ENCODE data around the gene PPP2R1B.
"Not testable (repeated sequence)": the region's sequence is repeated elsewhere in the genome, so short reads cannot be mapped to it uniquely, and the experiment has no call there.

PPP2R1B gene

DNA sequence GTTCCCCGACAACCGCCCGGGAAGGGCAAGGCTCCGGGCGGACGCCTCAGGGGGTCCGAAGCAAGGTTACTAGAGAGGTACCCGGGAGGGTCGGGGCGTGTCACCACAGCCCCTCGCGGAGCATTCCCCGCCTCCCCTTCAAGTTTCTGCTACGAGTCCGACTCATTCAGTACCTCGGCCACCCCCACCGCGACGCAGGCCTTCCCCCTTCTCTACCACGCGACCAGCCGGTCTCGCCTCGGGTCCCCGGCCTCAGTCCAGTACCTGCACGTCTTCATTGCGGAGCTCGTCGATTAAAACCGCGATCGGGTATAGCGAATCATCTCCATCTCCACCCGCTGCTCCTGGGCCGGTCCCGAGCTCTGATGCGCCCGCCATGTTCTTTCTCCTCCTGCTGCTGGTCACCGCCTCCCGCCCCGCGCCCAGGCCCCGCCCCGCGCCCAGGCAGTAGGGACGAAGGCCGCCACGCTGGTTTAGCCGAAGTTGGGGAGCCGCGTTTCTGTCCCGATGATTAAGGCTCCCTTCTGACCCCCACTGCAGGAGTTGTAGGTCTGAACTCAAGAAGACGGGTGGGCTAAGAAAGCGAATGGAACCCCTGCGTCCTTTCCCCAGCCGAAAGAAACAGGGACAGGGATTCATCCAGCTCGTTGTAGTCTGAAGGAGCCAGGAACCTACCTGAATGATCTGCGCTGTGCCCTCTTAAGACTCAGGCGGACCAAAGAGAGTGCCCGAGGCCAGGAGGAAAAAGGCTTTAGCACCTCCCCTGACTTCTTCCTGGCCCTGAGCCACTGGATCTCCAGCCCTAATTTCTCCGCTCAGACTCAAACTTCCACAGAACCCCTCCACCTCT is at the start of gene PPP2R1B:
PPP2R1B (minus strand) TSS at position 406 of the 850 bp plus-strand sequence; CDS start at position 378, 28 bp downstream.
- peak; percentile 76 for DNase-seq

DNA sequence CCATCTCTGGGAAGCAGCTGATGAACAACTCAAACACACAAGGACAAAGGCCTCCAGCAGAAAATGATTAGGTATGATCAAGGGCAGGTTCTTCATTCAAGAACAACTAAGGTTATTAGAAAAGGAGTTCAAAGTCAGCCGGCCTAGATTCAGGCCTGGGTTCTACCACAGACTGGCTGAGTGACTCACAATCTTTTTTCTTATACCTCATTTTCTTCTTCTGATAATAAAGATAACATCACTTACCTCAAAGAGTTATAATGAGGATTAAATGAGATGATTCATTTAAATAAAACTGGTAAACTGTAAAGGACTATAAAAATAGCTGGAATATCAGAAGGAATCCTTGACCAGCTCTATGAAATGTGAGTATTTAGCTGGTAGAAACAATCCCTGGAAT is 49.3 kb upstream of the PPP2R1B start:
- DNase-seq = no peak

GRCh38 chr11:111814557-111815320 is 48.5 kb upstream of the PPP2R1B start:
- DNase-seq = no peak

DNA sequence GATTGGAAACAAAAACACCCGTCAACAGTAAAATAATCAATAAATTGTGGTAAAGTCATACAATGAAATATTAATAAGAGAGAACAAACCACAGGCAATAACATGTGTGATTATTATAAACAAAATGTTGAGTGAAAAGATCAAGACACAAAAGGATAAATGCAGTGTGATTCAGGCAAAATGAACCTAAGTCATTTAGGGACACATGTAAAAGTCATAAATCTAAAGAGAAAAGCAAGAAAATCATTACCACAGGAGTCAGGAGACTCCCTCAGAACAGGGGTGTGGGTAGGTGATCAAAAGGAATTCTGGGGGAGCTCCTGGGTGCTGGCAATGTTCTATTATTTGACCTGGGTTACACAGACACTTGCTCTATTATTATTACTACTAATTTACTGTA is 47.9 kb upstream of the PPP2R1B start:
- DNase-seq = no peak

DNA sequence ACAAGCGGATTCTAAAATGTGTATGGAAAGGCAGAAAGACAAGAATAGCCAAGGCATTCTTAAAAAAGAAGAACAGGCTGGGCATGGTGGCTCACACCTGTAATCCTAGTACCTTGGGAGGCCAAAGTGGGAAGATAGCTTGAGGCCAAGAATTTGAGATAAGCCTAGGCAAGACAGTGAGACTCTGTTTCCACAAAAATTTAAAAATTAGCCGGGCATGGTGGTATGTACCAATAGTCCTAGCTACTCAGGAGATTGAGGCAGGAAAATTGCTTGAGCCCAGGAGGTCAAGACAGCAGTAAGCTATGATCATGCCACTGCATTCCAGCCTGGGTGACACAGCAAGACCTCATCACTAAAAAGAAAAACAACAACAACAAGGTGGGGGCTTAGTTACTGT is 46.0 kb upstream of the PPP2R1B start:
- DNase-seq = no peak

- no peak for DNase-seq
These were observed 45.3 kb upstream of the PPP2R1B start for GRCh38 chr11:111811445-111811844.

DNA sequence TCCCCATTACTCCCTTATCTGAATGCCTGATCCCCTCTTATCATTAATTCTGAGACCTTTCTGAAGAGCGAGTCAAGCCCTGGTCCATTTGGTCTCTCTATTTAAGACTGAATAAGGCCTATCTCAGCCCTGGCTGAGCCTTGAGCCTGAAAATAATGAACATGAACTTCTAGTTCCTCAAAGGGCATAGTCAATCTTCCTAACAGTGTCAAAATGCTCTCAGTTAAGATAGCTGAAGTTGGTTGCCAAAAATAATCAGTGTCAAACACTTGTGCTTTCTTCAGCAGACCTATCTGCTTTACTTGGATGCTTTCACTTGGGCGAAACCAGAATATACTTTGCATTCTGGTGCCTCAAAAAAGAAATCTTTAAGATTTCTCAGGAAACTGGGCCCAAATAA is 42.6 kb upstream of the PPP2R1B start:
- no peak for DNase-seq

DNA sequence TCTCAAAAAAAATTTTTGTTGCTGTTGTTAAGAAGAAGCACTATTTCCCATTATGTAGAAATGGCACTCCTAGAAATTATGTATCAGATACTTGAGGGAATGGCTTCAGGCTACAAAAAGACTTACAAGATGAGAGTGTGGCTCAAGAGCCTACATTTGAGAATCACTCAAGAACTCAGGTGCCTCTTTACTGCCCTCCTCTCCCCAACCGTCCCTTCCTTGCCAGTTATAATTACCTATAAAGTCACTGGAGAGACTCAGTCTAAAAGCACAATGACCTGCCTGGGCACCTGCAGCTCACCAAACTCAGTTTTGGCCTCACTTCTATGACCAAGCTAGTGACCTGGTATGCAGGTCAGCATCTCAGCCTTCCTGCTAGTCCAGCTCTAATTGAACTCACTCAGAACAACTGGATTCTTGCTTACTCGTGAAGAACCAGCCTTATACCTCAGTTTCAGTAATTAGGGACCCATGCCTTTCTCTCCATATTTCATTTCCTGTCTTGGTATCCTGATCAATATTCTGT is 41.9 kb upstream of the PPP2R1B start:
- no peak for DNase-seq

- DNase-seq = no peak
These were observed 40.9 kb upstream of the PPP2R1B start for GRCh38 chr11:111807076-111807475.

- DNase-seq = peak; percentile 36
These were observed 34.9 kb upstream of the PPP2R1B start for GRCh38 chr11:111801135-111801534.

DNA sequence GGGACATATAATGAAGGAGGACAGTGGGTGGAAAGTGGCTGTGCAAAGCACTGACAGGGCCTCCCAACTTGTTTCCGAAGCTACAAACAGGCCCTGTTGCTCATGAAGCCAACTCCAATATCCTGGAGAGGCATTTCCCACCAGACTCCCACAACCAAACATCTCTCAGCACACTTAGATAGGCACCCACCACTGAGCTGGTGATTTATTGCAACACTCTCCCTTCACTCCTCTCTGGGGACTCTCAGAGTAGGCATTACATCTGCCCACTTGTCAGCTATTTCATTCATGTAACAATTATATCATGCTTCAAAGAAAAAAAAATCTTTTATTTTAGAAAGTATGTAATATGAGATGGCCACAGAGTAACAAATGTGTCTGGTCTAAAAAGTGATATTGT is 32.1 kb upstream of the PPP2R1B start:
- DNase-seq = no peak

- DNase-seq = no peak
These were observed 31.0 kb upstream of the PPP2R1B start for GRCh38 chr11:111797145-111797581.

DNA sequence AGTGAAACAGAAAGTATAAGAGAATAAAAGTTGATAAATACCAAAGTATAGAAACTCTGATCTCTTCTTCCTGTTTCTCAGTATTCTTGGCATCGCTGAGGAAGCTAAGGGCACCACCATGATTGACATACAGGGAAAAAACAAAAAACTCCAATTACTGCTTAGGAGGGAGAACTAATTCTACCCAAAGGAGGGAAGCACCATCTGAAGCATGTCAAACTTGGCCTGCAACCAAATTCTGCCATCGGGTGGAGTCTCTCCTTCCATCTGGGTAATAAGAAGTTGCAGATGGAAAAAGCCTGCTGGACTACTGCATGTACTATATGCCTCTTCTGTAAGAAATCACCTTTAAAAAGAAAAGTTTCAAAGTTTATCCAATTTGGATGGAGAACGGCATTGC is 30.5 kb upstream of the PPP2R1B start:
- no peak for DNase-seq

GRCh38 chr11:111795334-111795985 is 29.3 kb upstream of the PPP2R1B start:
- no peak for DNase-seq

DNA sequence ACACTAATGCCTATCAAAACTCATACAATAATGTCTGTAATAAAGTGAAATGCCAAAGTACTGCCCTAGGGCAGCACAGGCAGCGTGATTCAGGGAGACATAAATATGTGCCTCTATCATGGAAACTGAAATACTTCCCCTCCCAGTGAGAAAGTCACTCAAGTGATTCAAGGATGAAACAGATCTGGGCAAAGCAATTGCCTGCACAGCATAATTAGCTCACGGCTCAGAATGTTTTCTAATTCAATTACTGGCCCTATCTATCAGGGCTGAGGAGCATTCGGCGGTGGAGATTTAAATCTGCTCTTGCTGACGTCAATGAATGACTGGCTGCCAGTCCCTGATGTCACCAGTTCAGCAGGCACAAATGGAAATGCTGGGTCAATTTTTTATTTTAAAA is 27.7 kb upstream of the PPP2R1B start:
- no peak for DNase-seq

DNA sequence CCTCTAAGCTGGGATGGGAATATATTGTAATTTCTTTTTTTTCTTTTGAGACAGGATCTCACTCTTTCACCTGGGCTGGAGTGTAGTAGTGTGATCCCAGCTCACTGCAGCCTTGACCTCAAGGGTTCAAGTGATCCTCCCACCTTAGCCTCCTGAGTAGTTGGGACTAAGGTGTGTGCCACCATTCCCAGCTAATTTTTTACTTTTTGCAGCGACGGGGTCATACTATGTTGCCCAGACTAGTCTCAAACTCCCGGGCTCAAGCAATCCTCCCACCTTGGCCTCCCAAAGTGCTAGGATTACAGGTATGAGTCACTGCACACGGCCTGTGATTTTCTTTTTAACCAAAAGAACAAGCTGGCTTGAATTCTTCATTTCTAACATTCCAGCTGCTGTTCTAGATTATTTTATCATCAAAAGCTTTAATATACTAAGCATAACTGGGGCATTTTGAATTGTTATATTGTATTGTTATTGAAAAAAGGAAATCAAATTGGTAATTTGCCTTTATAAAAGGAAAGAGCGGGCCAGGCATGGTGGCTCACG is 26.8 kb upstream of the PPP2R1B start:
- no peak for DNase-seq

DNA sequence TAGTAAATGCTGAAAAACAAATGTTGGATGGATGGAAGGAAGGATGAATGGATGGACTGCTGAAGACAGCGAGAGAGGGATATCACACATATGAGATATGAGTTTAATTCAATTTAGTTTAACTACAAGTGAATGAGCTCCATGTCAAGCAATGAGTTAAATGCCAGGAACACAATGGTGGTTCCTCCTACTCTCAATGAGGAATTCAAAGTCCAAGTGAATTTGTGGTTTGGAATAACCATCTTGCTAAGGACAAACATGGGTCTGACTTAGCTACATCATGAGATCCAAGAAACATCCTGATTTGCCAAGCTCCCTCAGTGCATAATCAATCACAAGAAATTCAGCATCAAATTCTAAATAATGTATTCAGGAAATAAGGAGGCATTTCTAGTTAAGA is 26.1 kb upstream of the PPP2R1B start:
- DNase-seq = no peak

GRCh38 chr11:111788464-111788863 is 22.3 kb upstream of the PPP2R1B start:
- no peak for DNase-seq

DNA sequence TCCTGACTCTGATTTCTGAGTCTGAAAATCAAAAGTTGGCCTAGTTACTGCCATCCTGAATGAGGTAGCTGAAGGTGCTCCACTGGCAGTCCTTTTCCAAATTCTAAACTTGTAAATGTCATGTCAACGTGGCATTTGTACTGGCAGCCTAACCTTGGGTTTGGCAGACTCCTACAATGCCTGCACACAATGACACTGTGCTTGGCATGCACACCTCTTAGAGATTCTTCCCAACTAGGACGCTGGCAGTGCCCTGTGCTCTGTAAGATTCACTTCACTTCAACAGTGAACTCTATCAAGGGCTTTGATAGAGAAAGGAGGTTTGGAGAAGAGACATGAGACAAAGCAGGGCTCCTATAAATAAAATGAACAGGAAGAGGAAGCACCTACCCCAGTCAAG is 21.9 kb upstream of the PPP2R1B start:
- no peak for DNase-seq

DNA sequence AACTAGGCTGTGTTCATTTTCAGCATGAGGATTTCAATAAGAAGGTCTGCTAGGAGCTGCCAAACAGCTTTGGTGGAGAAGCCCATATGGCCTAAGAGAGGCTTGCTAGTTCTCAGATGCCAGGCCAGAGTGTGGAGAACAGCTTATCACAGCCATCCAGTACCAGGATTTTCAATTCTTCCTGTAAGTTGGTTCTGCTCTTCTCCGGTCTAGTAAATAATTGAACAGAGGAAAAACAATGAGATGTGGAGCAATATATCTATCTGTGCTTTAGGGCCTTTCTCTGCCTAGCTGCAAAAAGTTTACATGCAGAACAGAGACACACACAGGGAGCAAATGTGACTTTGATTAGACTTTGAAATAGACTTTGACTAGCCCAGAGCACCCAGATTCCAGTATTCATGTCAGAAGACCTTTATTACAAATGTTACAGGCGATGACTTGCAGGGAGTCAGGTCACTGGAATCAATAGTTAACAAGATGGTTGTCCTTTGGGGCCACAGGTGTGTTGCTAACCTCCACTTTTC is 19.8 kb upstream of the PPP2R1B start:
- DNase-seq = no peak

- DNase-seq = no peak
These were observed 18.9 kb upstream of the PPP2R1B start for GRCh38 chr11:111785076-111785475.

- DNase-seq = not testable (repeated sequence)
These were observed 18.1 kb upstream of the PPP2R1B start for GRCh38 chr11:111784311-111784710.

Measured in NCI-H146 (cell line).